Upper lobe of left lung (tissue), 4 donors: ENCODE data around the gene ATN1.

ENCODE experiments used
- CTCF ChIP-seq, 6 experiments: fragments of 450-650 bp in 4 of 6; fragments of 200-600 bp in 2 of 6; sonication (generic) in 2 of 6; IDR thresholded peaks; one replicate each; pipeline ENCODE4 v1.5.1; 2016 to 2019; ENCODE audit warnings: antibody characterized with exemption in 6 of 6
- EP300 ChIP-seq, 4 donors: sonication (generic); formaldehyde crosslinking; IDR thresholded peaks; one replicate each; pipeline ENCODE4 v1.5.1; 2017; ENCODE audit warnings: antibody characterized with exemption in 4 of 4, control low read depth in 2 of 4
- POLR2A ChIP-seq, 4 donors: fragments of 450-650 bp; IDR thresholded peaks; one replicate each; pipeline ENCODE4 v1.5.1; 2016 to 2017; ENCODE audit warnings: antibody characterized with exemption in 4 of 4, mild to moderate bottlenecking in 2 of 4
- POLR2AphosphoS5 ChIP-seq, 2 donors: sonication (generic); formaldehyde crosslinking; IDR thresholded peaks; one replicate each; pipeline ENCODE4 v1.5.1; 2017; ENCODE audit warnings: antibody characterized with exemption in 2 of 2

- no peak for TF ChIP-seq EP300 (IDR thresholded peaks at IDR 0.05)
- TF ChIP-seq CTCF (IDR thresholded peaks at IDR 0.05), result no peak
- no peak for TF ChIP-seq POLR2AphosphoS5 (IDR thresholded peaks at IDR 0.05)
- no peak for TF ChIP-seq POLR2A (IDR thresholded peaks at IDR 0.05)
Observed at GRCh38 chr12:6979453-6979852, 51.7 kb downstream of the ATN1 start.
